ENCODE measurements around the gene TXNDC17. TPM values are rescaled to one million over a fixed set of nuclear protein-coding genes. Genes with fewer than 3 reads are reported as not detected.

TXNDC17 gene
- total and polyA plus RNA-seq, 2 of the 13 experiments (the other 11 are each of a cell fraction or from before 2014, with no cell fraction given) = 188 to 266 TPM

- peak; percentile 99 for TF ChIP-seq ZNF414 (CRISPR knock-in tag; IDR thresholded peaks at IDR 0.05)
- peak; percentile 98 for TF ChIP-seq BATF2 (CRISPR knock-in tag; IDR thresholded peaks at IDR 0.05)
- TF ChIP-seq MAX (IDR thresholded peaks at IDR 0.05) = peak; percentile 99
- TF ChIP-seq WIZ (CRISPR knock-in tag; IDR thresholded peaks at IDR 0.05) = peak; percentile 81
- no peak for TF ChIP-seq XRCC5 (optimal IDR thresholded peaks at IDR 0.05; ENCODE audit: low read length)
- no peak for TF ChIP-seq KAT2B (IDR thresholded peaks at IDR 0.05; ENCODE audit: borderline replicate concordance, low read depth, low read length)
- TF ChIP-seq SRSF1 (optimal IDR thresholded peaks at IDR 0.05; ENCODE audit: low read depth, low read length) = no peak
- TF ChIP-seq MYPOP (CRISPR knock-in tag; IDR thresholded peaks at IDR 0.05) = no peak; the same call in 1 of the 2 replicates
- TF ChIP-seq ZNF468 (CRISPR knock-in tag; IDR thresholded peaks at IDR 0.05) = peak; percentile 98
- no peak for TF ChIP-seq ZNF513 (CRISPR knock-in tag; conservative IDR thresholded peaks at IDR 0.05)
- peak; percentile 86; the same call in 1 of the 2 replicates for TF ChIP-seq ZNF775 (CRISPR knock-in tag; IDR thresholded peaks at IDR 0.05; ENCODE audit: borderline replicate concordance)
- TF ChIP-seq ZNF24 (IDR thresholded peaks at IDR 0.05) = no peak
- 0 out of 2 replicates have a peak, but pooled peaks have one; percentile 24 for TF ChIP-seq ARID5B (CRISPR knock-in tag; IDR thresholded peaks at IDR 0.05)
- TF ChIP-seq MAFG (CRISPR knock-in tag; IDR thresholded peaks at IDR 0.05) = peak; percentile 75; the same call in 1 of the 2 replicates
- no peak for TF ChIP-seq MATR3 (CRISPR knock-in tag; IDR thresholded peaks at IDR 0.05)
- TF ChIP-seq YY1 (IDR thresholded peaks at IDR 0.05; ENCODE audit: insufficient read depth, insufficient replicate concordance, low read depth, low read length) = no peak
- no peak for TF ChIP-seq MED1 (CRISPR knock-in tag; IDR thresholded peaks at IDR 0.05)
- TF ChIP-seq ZNF704 (CRISPR knock-in tag; IDR thresholded peaks at IDR 0.05; ENCODE audit: borderline replicate concordance) = peak; percentile 96
Measured at GRCh38 chr17:6651919-6652452, 11.1 kb downstream of the TXNDC17 start (continued).

All from HepG2 (cell line).